Right ventricle myocardium inferior (tissue), 1 donor: Measurements from ENCODE around the gene UBFD1. TPM values are rescaled to one million over a fixed set of nuclear protein-coding genes. Genes with fewer than 3 reads are reported as not detected.
A peak's percentile ranks its signal among the peaks of the same experiment; 100 is the strongest.
"Not testable (repeated sequence)": the region's sequence is repeated elsewhere in the genome, so short reads cannot be mapped to it uniquely, and the experiment has no call there.

ENCODE experiments used
- ATAC-seq: fragments of 200-7000 bp; cut with Tn5 transposase; one replicate; pipeline ENCODE4 v1.9.1; 2020; ENCODE audit warnings: mild to moderate bottlenecking, moderate library complexity
- DNase-seq: peaks from one replicate; pipeline ENCODE4 v3.0.0; 2021; ENCODE audit errors: missing footprints
- intact Hi-C: fragments of 100-400 bp; cut with DNase I; formaldehyde crosslinking; loops from one replicate; pipeline ENCODE4 v1.11.0; 2022
- total RNA-seq: library from RNA; stranded (reverse); fragmentation: NEBNext Ultra II Directional; extraction: Animal tissue kit (Norgen Biotek cat#: 25700); gene quantifications from one replicate; pipeline ENCODE4 v1.2.1, GENCODE V29; 2021
- donor health status: DM: no; HTN: yes; CAD: no; lungs with severe emphysema.

Gene UBFD1
- total RNA-seq, 1 donor from 2014 or later: 66.4 TPM

DNA sequence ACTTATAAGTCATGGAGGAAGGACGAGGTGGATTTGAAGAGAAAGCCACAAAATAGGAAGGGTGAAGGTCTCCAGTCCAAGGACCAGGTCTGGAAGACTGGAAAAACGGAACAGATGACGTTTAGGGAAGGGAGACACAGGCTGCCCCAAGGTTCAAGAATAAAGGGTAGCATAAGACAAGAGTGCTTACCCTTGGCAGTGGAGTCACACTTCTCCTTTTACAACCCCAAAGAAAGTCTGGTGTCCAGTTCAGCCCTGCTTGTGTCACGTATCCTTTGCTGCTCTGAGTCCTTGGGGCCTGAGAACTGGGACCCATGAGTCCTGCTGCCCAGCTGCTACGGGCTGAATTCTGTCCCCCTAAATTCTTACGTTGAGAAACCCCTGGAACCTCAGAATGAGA is 34.2 kb upstream of the UBFD1 start:
- DNase-seq: no peak
- intact Hi-C loops: no loop called here
- ATAC-seq: no peak

DNA sequence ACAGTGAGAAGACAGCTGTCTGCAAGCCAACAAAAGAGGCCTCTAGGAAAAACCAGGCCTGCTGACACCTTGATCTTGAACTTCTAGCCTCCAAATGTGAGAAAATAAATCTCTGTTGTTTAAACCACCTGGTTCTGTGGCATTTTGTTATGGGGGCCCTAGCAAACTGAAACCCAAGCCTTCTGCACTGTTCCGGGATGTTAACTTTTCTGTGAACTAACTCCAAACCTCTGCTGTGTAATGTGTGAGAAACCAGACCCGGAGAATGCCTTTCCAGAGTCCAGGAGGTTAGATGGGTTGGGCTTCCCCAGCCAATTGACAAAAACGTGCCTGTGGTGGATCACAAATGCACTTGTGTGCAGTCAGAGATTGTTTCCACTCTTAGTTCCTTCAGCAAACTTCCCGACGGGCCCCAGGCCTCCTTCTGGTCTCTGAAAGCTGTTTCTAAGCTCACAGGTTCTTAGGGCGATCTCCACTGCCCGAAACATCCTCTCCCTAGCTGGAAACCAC is 33.6 kb upstream of the UBFD1 start:
- intact Hi-C loops: no loop called here
- no peak for DNase-seq

DNA sequence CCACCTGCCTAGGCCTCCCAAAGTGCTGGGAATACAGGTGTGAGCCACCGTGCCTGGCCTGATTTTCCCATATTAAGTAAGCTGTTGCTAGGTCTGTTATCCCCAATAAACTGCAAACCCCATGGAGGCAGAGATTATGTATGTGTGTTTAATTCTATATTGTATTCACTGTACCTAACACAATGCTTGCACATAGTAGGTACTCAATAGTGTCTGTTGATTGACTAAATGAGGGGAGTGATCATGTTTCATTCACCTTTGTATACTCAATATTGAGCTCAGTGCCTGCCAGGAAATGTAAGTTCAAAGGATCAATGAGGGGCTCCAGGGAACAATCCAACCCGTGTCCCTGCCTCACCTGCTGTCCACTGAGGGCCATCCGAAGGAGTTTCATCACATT is 32.6 kb upstream of the UBFD1 start:
- ATAC-seq (no peak), DNase-seq (no peak)
- intact Hi-C loops: no loop called here

More for the DNA sequence above, 33.6 kb upstream of the UBFD1 start:
- no peak for ATAC-seq

GRCh38 chr16:23527961-23528643 is 29.4 kb upstream of the UBFD1 start:
- intact Hi-C loops: no loop called here
- DNase-seq: no peak

GRCh38 chr16:23528644-23529310 is 28.8 kb upstream of the UBFD1 start:
- DNase-seq (no peak), ATAC-seq (no peak)
- intact Hi-C loops: no loop called here

More at GRCh38 chr16:23527961-23528643, 29.4 kb upstream of the UBFD1 start:
- peak; percentile 76 for ATAC-seq

DNA sequence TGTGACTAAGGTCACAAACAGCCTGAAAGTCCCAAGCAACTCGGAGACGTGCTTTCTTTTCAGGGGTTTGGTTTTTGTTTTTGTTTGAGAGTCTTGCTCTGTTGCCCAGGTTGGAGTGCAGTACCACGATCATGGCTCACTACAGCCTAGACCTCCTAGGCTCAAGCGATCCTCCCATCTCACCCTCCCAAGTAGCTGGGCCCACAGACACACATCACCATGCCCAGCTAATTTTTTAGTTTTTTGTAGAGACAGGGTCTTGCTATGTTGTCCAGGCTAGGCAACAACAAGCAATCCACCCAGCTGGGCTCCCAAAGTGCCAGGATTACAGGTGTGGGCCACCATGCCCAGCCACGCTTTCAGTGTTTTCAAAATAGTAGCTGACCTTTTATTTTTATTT is 27.5 kb upstream of the UBFD1 start:
- intact Hi-C loops: no loop called here
- DNase-seq: no peak
- ATAC-seq: no peak

GRCh38 chr16:23532448-23532847 is 25.1 kb upstream of the UBFD1 start:
- ATAC-seq (no peak), DNase-seq (no peak)
- intact Hi-C loops: no loop called here

- intact Hi-C loops: no loop called here
- no peak for ATAC-seq
- DNase-seq: no peak
These were observed 22.4 kb upstream of the UBFD1 start for GRCh38 chr16:23534868-23535860.

DNA sequence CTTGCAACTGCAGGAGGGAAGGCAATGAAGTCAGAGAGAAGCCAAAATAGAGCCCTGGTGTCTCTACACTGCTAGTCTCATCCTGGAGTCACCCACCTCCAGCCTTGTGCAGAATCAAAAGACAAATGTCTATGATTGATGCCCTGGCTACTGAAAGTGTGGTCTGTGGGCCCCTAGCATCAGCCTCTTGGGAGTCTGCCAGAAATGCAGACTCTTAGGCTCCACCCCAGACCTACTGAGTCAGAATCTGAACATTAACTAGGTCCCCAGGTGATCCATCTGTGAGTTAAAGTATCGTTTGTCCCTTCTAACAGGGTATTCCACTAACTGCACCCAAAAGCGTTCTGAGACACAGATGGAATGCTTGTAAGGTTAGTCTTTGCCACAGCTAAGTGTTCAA is 21.6 kb upstream of the UBFD1 start:
- intact Hi-C loops: no loop called here
- DNase-seq (no peak), ATAC-seq (no peak)

GRCh38 chr16:23537390-23537789 is 20.1 kb upstream of the UBFD1 start:
- intact Hi-C loops: no loop called here
- no peak for ATAC-seq
- no peak for DNase-seq

DNA sequence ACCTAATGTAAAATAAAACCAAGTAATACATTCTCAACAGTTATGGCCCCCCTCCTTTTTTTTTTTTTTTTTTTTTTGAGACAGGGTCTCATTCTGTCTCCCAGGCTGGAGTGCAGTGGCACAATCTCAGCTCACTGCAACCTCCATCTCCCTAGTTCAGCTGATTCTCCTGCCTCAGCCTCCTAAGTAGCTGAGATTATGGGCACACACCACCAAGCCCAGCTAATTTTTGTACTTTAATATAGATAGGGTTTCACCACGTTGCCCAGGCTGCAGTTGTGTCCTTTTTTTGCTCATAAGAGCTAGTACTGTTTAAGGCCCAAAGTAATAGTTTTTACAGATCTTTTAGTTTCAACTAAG is 18.6 kb upstream of the UBFD1 start:
- ATAC-seq (no peak), DNase-seq (no peak)
- intact Hi-C loops: no loop called here

DNA sequence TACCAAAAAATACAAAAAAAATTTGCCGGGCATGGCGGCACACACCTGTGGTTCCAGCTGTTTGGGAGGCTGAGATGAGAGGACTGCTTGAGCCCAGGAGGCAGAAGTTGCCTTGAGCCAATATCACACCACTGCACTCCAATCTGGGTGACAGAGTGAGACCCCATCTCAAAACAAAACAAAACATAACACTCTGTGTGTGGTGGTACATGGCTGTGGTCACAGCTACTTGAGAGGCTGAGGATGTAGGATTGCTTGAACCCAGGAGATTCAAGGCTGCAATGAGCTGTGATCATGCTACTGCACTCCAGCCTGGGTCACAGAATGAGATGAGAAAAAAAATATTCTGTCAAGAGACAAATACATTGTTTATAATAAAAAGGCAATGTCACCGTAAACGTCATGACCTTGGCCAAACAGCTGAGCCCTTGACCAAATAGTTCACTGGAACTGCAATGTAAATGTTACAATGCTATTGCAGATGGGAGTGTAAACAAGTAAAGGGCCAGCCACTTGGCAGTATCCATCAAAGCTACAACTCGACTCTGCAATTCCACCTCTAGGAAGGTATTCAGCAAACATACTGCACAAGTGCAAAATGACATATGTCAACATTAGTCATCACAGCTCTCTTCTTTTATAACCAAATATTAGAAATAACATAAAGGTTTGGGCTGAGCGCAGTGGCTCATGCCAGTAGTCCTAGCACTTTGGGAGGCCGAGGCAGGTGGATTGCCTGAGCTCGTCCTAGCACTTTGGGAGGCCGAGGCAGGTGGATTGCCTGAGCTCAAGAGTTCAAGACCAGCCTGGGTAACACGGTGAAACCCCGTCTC is 17.3 kb upstream of the UBFD1 start:
- intact Hi-C loops: no loop called here
- DNase-seq (no peak), ATAC-seq (no peak)

- DNase-seq, ATAC-seq, intact Hi-C loops: not testable (repeated sequence)
These were observed 16.7 kb upstream of the UBFD1 start for GRCh38 chr16:23540817-23541178.

GRCh38 chr16:23544436-23544835 is 13.1 kb upstream of the UBFD1 start:
- no peak for DNase-seq
- no peak for ATAC-seq
- intact Hi-C loops: no loop called here

GRCh38 chr16:23549938-23550337 is 7.6 kb upstream of the UBFD1 start:
- intact Hi-C loops: no loop called here
- ATAC-seq (no peak), DNase-seq (no peak)

- no peak for DNase-seq
- intact Hi-C loops: no loop called here
These were observed 5.4 kb upstream of the UBFD1 start for GRCh38 chr16:23552161-23552560.

DNA sequence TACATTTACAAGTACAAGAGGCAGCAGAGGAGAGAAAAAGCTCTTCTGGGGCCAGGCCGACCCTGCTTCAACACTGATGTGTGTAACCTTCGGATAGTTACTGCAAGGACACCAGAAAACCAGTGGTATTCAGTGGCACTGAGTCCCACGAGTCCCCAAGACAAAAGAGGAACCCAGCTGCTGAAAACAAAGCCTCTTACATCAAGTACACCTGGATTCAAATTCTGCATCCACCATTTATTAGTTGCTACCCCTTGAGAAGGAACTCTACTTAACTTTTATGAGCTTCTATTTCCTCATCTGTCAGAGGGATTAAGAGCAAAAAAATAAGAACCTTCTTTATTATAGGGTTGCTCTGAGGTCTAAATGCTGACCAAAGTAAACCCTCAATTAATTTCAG is 3.0 kb upstream of the UBFD1 start:
- intact Hi-C loops: no loop called here
- ATAC-seq (no peak), DNase-seq (no peak)

More at GRCh38 chr16:23552161-23552560, 5.4 kb upstream of the UBFD1 start:
- no peak for ATAC-seq
